Measurements from ENCODE around the gene RNASE7. TPM values are rescaled to one million over a fixed set of nuclear protein-coding genes. Genes with fewer than 3 reads are reported as not detected.

The RNASE7 gene
- total and polyA plus RNA-seq, 5 experiments from 2014 or later: not detected

Small RNA genes lying within 50 kb of the gene (microRNA-seq; reads per million reads assigned to microRNA genes)
- gene MIR6717 (ENCODE audit: borderline microRNAs expressed): not detected

Other genes with a start within 250 kb of the RNASE7 start
- 10 to 100 TPM in 1 of 2 experiments, 1 to 10 TPM in 1; 5.6 to 10.3 TPM for gene RNASE1, start 239.5 kb upstream of the RNASE7 start, total RNA-seq
- gene RNASE1, start 239.5 kb upstream of the RNASE7 start, polyA plus RNA-seq: not detected
- not detected for gene RNASE3, start 151.0 kb upstream of the RNASE7 start, total RNA-seq
- not detected for gene RNASE3, start 151.0 kb upstream of the RNASE7 start, polyA plus RNA-seq
- gene RNASE2, start 86.9 kb upstream of the RNASE7 start, total RNA-seq: not detected
- not detected for gene RNASE2, start 86.9 kb upstream of the RNASE7 start, polyA plus RNA-seq
- gene METTL17, start 52.4 kb upstream of the RNASE7 start, total RNA-seq: 100 to 1,000 TPM; 120 to 127 TPM
- gene METTL17, start 52.4 kb upstream of the RNASE7 start, polyA plus RNA-seq: 10 to 100 TPM; 29.8 to 50.8 (median 38.2) TPM
- under 1 TPM; 0.80 to 0.91 TPM for gene SLC39A2, start 43.1 kb upstream of the RNASE7 start, total RNA-seq
- not detected for gene SLC39A2, start 43.1 kb upstream of the RNASE7 start, polyA plus RNA-seq
- 10 to 100 TPM; 30.8 to 35.4 TPM for gene NDRG2, start 17.3 kb upstream of the RNASE7 start, total RNA-seq
- gene NDRG2, start 17.3 kb upstream of the RNASE7 start, polyA plus RNA-seq: 10 to 100 TPM; 24.6 to 32.7 (median 28.3) TPM
- gene TPPP2, start 12.1 kb upstream of the RNASE7 start, total RNA-seq: not detected
- gene TPPP2, start 12.1 kb upstream of the RNASE7 start, polyA plus RNA-seq: not detected
- gene RNASE13, start 7.6 kb upstream of the RNASE7 start, total RNA-seq: not detected
- not detected for gene RNASE13, start 7.6 kb upstream of the RNASE7 start, polyA plus RNA-seq
- gene RNASE8, start 15.5 kb downstream of the RNASE7 start, total RNA-seq: not detected
- not detected for gene RNASE8, start 15.5 kb downstream of the RNASE7 start, polyA plus RNA-seq
- under 1 TPM; 0.08 to 0.36 TPM for gene ARHGEF40, start 27.9 kb downstream of the RNASE7 start, total RNA-seq
- gene ARHGEF40, start 27.9 kb downstream of the RNASE7 start, polyA plus RNA-seq: under 1 TPM; 0.03 to 0.45 (median 0.06) TPM
- gene ZNF219, start 56.3 kb downstream of the RNASE7 start, total RNA-seq: 1 to 10 TPM; 6.9 to 7.7 TPM
- gene ZNF219, start 56.3 kb downstream of the RNASE7 start, polyA plus RNA-seq: 1 to 10 TPM; 1.7 to 3.6 (median 1.8) TPM
- gene TMEM253, start 58.7 kb downstream of the RNASE7 start, total RNA-seq: not detected
- gene TMEM253, start 58.7 kb downstream of the RNASE7 start, polyA plus RNA-seq: not detected
- not detected for gene OR5AU1, start 113.7 kb downstream of the RNASE7 start, total RNA-seq
- gene OR5AU1, start 113.7 kb downstream of the RNASE7 start, polyA plus RNA-seq: not detected
- gene HNRNPC, start 227.1 kb downstream of the RNASE7 start, total RNA-seq: 100 to 1,000 TPM; 569 to 584 TPM
- gene HNRNPC, start 227.1 kb downstream of the RNASE7 start, polyA plus RNA-seq: 100 to 1,000 TPM; 795 to 893 (median 875) TPM
- gene RPGRIP1, start 237.7 kb downstream of the RNASE7 start, total RNA-seq: not detected
- gene RPGRIP1, start 237.7 kb downstream of the RNASE7 start, polyA plus RNA-seq: under 1 TPM in 1 of 3 donors, not detected in 2; 0.09 TPM

Data from naive thymus-derived CD8-positive, alpha-beta T cell (primary cell).